Pancreas (tissue), 10 donors: ENCODE data around the gene CDK14. TPM values are rescaled to one million over a fixed set of nuclear protein-coding genes. Genes with fewer than 3 reads are reported as not detected.

Experiments used
- ATAC-seq, 4 donors: fragments of 200-7000 bp; cut with Tn5 transposase; one replicate each; pipeline versions ENCODE4 v1.8.0 to v1.9.1; 2020; ENCODE audit warnings: mild to moderate bottlenecking in 4 of 4, moderate library complexity in 4 of 4
- DNase-seq, 6 donors: peaks; one replicate each; pipeline ENCODE4 v3.0.0-alpha.2; 2020
- FAIRE-seq: peaks from 2 replicates; lab custom pipeline; 2012; peaks lifted over from hg19 to GRCh38; lab: Jason Lieb, UNC
- H3K27ac ChIP-seq, 4 donors: fragments of 200-600 bp; sonication (generic); 1 replicate in 3 of 4; 2 replicates in 1 of 4; pipeline versions ENCODE4 v1.5.0 to v1.8.0; 2020
- H3K27me3 ChIP-seq, 4 donors: fragments of 200-600 bp; one replicate each; pipeline ENCODE4 v1.8.0; 2021
- H3K36me3 ChIP-seq, 3 donors: fragments of 200-600 bp; sonication (generic) in 1 of 3; one replicate each; pipeline versions ENCODE4 v1.5.0 to v1.8.0; 2020 to 2021
- H3K4me1 ChIP-seq, 3 donors: fragments of 200-600 bp; one replicate each; pipeline ENCODE4 v1.8.0; 2021
- H3K4me3 ChIP-seq, 4 donors: fragments of 200-600 bp; sonication (generic) in 2 of 4; one replicate each; pipeline versions ENCODE4 v1.5.0 to v1.8.0; 2020 to 2021
- H3K9me3 ChIP-seq, 4 donors: fragments of 200-600 bp; one replicate each; pipeline ENCODE4 v1.8.0; 2021
- CTCF ChIP-seq, 4 donors: fragments of 200-600 bp; sonication (generic) in 3 of 4; IDR thresholded peaks; one replicate each; pipeline versions ENCODE4 v1.5.0 to v1.8.0; 2021; ENCODE audit warnings: antibody characterized with exemption in 4 of 4
- WGBS, 2 donors: extraction: QIAGEN DNeasy Blood & Tissue Kit; methylation state at CpG; one replicate each; pipeline ENCODE4 v1.1.7; 2013; 5-methylcytosine and 5-hydroxymethylcytosine counted together
- intact Hi-C, 3 donors: fragments of 100-400 bp; cut with DNase I; formaldehyde crosslinking; loops; one replicate each; pipeline versions ENCODE4 v1.11.1 to v1.14.2; 2022
- polyA plus RNA-seq, 2 donors: library from polyadenylated mRNA; stranded (reverse); fragments of 200-250 nt; gene quantifications; one replicate each; pipeline ENCODE4 v1.2.3, GENCODE V29; 2013
- total RNA-seq, 6 donors: library from RNA; stranded (reverse); fragmentation: NEBNext Ultra II Directional in 4 of 6; extraction: Animal tissue kit (Norgen Biotek cat#: 25700) in 4 of 6; gene quantifications; one replicate each; pipeline versions ENCODE4 v1.2.1 to v1.2.4, GENCODE V29; 2021 to 2023
- donor health status: healthy with polysubstance abuse.
- donor health status: DM: no; HTN: no; CAD: no; lungs with moderate emphysema.
- donor health status: DM: no; HTN: no; CAD: no.
- donor health status: control.
- donor health status: control.
- donor health status: Bipolar disorder and iron deficiency.
- donor health status: DM: yes; HTN: yes; CAD: no.
- donor health status: DM: no; HTN: no; CAD: no.
- donor health status: DM: no; HTN: no; CAD: no.
- donor health status: DM: yes; HTN: yes; CAD: no.

Gene CDK14
- total and polyA plus RNA-seq, 8 donors: 4.5 to 48.3 (median 24.7) TPM

- WGBS, 2 donors: 54% methylated on average over 3 of the region's 3 CpGs
- DNase-seq (peak in 1 of 6 donors; percentile 15), ATAC-seq (peak in 2 of 4 donors; percentile 50 to 64), FAIRE-seq (no peak)
- Histone ChIP-seq H3K36me3 (no peaks in the 10 kb centered on the region), H3K27ac (no peak overlapping the region), H3K4me1 (no peaks in the 10 kb centered on the region), H3K9me3 (no peaks in the 10 kb centered on the region), H3K4me3 (no peak overlapping the region), H3K27me3 (no peaks in the 10 kb centered on the region)
- intact Hi-C loops: no loop called here
- no peak for TF ChIP-seq CTCF (IDR thresholded peaks at IDR 0.05)
Observed at GRCh38 chr7:91137153-91137787, 541.1 kb downstream of the CDK14 start.

GRCh38 chr7:91137788-91138368, 541.8 kb downstream of the CDK14 start:
- no peaks in the 10 kb centered on the region for H3K4me1 ChIP-seq
- 76 to 83% methylated on average over 1 of the region's 1 CpG for WGBS, 2 donors
- FAIRE-seq (no peak), DNase-seq (no peak), ATAC-seq (no peak)
- no peaks in the 10 kb centered on the region for H3K36me3 ChIP-seq
- H3K9me3 ChIP-seq: no peaks in the 10 kb centered on the region
- no peaks in the 10 kb centered on the region for H3K27me3 ChIP-seq
- TF ChIP-seq CTCF (IDR thresholded peaks at IDR 0.05): no peak
- H3K4me3 ChIP-seq: no peak overlapping the region
- no peak overlapping the region for H3K27ac ChIP-seq
- intact Hi-C loops: no loop called here

GRCh38 chr7:91140286-91140685, 544.2 kb downstream of the CDK14 start:
- Histone ChIP-seq H3K4me1 (no peaks in the 10 kb centered on the region), H3K9me3 (no peaks in the 10 kb centered on the region), H3K27ac (no peak overlapping the region), H3K36me3 (no peaks in the 10 kb centered on the region), H3K27me3 (no peaks in the 10 kb centered on the region), H3K4me3 (no peak overlapping the region)
- 63 to 64% methylated on average over 2 of the region's 2 CpGs for WGBS, 2 donors
- no peak for TF ChIP-seq CTCF (IDR thresholded peaks at IDR 0.05)
- no peak for DNase-seq
- FAIRE-seq: no peak
- intact Hi-C loops: no loop called here
- no peak for ATAC-seq

- ATAC-seq (peak in 1 of 4 donors; percentile 24), FAIRE-seq (no peak), DNase-seq (no peak)
- no peak for TF ChIP-seq CTCF (IDR thresholded peaks at IDR 0.05)
- no peaks in the 10 kb centered on the region for H3K9me3 ChIP-seq
- no peak overlapping the region for H3K27ac ChIP-seq
- 53 to 62% methylated on average over 4 of the region's 4 CpGs for WGBS, 2 donors
- no peak overlapping the region for H3K4me3 ChIP-seq
- no peaks in the 10 kb centered on the region for H3K4me1 ChIP-seq
- no peaks in the 10 kb centered on the region for H3K36me3 ChIP-seq
- no peaks in the 10 kb centered on the region for H3K27me3 ChIP-seq
- intact Hi-C loops: no loop called here
Observed at GRCh38 chr7:91140982-91141381, 544.9 kb downstream of the CDK14 start.

GRCh38 chr7:91142743-91143142, 546.6 kb downstream of the CDK14 start:
- H3K9me3 ChIP-seq: no peaks in the 10 kb centered on the region
- 86 to 92% methylated on average over 1 of the region's 1 CpG for WGBS, 2 donors
- no peak overlapping the region for H3K4me3 ChIP-seq
- TF ChIP-seq CTCF (IDR thresholded peaks at IDR 0.05): no peak
- H3K27me3 ChIP-seq: no peaks in the 10 kb centered on the region
- ATAC-seq: no peak
- intact Hi-C loops: no loop called here
- H3K4me1 ChIP-seq: no peaks in the 10 kb centered on the region
- no peak overlapping the region for H3K27ac ChIP-seq
- no peaks in the 10 kb centered on the region for H3K36me3 ChIP-seq
- no peak for FAIRE-seq
- DNase-seq: no peak
